ENCODE results near the gene ABCA1.

- TF ChIP-seq CTCF (conservative IDR thresholded peaks at IDR 0.05; ENCODE audit: low read depth, low read length) (no peak), EZH2 (IDR thresholded peaks at IDR 0.05; ENCODE audit: low read length, unreplicated experiment) (no peak)
These were observed 27.1 kb downstream of the ABCA1 start for GRCh38 chr9:104900871-104901270.

Measured in PC-3 (cell line).